Right lung (tissue), 5 donors: ENCODE data around the gene MME. TPM values are rescaled to one million over a fixed set of nuclear protein-coding genes. Genes with fewer than 3 reads are reported as not detected.

Source experiments
- DNase-seq, 2 donors: peaks; one replicate each; pipeline ENCODE4 v3.0.0-alpha.2; 2013
- polyA plus RNA-seq, 5 donors: library from polyadenylated mRNA; unstranded; fragments of 120-200 nt; gene quantifications; one replicate each; pipeline versions ENCODE4 v1.2.1 to v1.2.3, GENCODE V29; 2013; ENCODE audit warnings: inconsistent platforms in 1 of 5, low replicate concordance in 1 of 5; ENCODE audit not compliant: insufficient read length in 5 of 5, insufficient read depth in 1 of 5

The MME gene
- polyA plus RNA-seq, 5 donors, result 13.9 to 44.3 (median 33.1) TPM

DNA sequence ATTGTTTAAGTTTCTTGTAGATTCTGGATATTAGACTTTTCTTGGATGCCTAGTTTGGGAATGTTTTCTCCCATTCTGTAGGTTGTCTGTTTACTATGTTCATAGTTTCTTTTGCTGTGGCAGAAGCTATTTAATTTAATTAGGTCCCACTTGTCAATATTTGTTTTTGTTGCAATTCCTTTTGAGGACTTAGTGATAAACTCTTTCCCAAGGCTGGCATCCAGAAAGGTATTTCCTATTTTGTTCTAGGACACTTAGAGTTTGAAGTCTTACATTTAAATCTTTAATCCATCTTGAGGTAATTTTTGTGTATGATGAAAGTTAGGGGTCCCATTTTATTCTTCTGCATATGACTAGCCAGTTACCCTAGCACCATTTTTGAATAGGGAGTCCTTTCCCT lies 54.9 kb downstream of the MME start:
- no peak for DNase-seq

DNA sequence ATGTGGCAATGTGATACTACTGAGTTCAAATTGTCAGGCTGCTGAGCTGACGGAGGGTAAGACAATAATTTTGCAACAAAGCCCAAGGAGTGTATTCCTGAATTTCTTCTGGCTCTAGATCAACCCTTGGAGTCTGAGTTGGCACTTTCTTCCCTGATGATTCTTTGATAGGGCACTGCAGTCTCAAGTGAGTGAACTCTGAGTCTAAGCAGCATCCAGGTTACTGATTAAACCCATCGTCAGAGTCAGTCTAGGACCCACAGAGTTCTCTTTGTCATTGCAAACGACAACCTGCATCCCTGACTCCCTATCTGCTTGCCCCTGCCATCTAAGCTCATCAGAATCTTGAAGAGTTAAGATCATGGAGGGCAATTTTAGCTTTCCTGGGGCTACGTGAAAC lies 58.6 kb downstream of the MME start:
- DNase-seq, result no peak

DNA sequence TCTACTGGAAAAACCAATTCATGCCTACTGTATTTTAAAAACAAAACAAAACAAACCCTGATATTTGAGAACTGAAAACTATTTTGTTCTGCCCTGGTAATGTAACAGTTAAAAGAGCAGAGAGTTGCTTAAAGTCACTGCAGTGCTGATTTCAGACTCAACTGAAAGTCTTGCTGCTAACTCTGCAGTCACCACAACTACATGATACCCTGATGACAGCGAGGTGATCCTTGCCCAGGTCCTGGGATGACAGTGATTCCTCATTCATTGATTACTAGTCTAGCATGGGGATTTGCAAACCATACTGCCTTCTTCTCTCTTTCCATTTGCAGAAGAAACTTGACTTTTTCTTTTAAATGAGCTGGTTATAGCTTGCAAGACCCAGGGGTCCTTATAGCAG lies 67.5 kb downstream of the MME start:
- DNase-seq, result no peak

DNA sequence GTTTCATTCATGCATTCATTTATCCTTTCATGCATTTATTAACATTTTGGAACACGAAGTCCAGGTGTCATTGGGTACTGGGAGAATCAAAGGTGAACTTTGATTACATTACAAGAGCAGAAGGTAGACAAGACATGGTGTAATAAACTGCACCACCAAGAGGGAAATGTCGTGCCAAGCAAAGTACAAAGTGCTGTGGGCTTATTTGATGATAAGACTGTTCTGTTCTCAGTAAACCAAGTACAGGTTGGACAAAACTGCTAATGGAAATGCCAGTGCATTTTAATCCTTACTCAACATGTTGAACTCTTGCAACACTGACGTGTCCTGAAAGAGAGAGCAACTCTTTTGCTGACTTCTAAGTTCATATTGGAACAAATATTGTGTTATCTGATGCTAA lies 69.4 kb downstream of the MME start:
- DNase-seq, result peak in 1 of 2 donors; percentile 6

DNA sequence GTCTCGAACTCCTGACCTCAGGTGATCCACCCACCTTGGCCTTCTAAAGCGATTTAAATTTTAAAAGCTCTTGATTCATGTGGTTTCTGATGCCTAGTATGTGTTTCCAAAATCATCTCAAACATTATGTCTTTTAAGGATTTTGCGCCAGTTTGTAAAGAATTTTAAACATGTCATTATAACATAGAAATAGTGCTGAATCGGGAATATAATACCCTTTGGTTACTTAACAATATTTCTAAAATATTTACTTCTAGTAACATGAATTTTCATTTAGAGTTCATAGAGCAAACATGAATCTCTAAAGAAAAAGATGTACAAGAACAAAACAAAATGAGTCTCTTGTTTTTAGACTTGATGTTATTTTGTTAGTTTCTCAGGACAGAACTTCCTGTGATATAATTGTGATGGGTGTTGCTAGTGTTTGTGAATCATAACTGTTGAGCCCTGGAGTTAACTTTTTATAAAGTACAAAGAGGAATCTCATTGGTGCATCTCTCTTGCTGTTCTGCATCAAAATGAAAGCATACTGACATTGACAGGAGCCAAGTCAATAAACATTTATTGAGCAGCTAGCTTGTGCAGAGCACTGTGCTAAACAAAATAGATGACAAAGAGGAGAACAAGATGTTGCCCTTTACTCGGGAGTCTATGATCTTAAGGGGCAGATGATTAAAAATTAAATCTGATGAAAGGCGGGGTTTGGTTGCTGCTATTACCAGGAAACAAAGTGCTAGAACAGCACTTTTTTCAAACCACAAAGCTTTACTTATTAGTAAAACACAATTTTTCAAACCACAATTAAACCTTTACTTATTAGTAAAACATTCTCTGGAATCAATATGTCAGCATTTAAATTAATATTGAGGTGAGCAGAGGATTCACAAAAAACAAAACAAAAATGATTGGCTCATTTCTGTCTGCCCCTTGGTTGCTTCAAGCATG lies 73.4 kb downstream of the MME start:
- DNase-seq, result no peak

DNA sequence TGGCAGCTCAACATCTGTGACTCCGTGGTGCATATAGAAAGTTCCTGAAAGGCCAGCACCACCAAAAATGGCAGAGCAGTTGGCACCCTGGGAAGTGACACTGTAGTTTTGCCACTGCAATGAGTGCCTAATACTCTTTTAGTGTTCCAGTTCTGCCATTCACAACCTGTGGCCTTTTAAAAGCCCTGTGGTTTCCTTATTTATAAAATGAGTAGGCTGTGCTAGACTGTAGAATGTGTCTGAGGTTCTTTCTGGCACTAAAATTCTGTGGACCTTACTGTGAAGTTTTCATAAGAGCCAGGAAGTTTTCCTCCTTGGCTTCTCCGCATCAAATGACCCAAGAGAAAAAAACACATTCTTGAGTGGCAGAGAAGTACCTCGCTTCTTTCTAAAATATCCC lies 74.1 kb downstream of the MME start:
- no peak for DNase-seq

DNA sequence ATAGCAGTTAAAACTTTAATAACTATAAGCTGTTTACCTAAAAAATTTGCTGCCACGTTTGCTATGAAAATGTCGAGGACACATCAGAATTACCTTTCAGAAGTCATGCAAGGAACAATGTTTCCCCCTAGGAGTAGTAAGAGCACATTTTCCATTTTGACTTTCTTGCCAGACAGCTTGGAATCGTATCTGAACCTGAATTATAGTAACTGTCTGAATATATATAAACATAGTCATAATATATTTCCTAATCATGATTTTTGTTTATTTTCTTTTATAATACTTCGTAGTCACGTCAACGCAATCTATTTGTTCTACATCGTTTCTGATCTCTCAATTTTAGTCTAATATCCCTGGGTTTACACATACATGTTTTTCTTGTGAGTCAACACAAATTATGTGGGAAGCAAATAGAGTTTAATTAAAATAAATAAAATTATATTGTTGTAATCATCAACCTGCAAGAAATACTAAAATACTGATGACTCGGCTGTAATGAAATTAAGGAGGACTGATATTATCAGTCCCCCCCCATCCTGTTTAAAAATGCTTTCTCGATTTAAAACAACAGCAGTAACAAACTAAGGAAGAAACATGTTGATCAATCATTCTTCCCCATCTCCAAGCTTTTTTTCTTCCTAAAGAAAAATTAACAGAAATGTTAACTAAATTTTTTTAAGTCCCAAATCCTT lies 78.4 kb downstream of the MME start:
- DNase-seq, result peak in 1 of 2 donors; percentile 4

DNA sequence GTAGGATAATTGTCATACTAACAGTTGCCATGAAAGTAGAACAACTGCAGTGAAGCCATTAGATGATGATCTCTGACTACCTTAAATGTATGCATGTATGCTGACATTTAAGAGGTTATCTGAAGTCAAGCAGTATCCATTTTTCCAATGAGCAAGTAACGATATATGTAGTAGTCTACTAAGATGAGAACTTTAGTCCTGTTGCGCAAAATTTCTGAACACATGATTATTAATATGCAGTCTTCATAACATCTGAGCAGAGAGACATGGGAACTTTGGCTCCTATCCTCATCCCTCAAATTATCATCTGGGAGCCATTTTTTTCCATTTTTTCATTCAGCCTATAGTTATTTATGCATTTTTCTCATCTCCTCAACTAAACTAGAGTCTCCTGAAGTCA lies 79.2 kb downstream of the MME start:
- no peak for DNase-seq

DNA sequence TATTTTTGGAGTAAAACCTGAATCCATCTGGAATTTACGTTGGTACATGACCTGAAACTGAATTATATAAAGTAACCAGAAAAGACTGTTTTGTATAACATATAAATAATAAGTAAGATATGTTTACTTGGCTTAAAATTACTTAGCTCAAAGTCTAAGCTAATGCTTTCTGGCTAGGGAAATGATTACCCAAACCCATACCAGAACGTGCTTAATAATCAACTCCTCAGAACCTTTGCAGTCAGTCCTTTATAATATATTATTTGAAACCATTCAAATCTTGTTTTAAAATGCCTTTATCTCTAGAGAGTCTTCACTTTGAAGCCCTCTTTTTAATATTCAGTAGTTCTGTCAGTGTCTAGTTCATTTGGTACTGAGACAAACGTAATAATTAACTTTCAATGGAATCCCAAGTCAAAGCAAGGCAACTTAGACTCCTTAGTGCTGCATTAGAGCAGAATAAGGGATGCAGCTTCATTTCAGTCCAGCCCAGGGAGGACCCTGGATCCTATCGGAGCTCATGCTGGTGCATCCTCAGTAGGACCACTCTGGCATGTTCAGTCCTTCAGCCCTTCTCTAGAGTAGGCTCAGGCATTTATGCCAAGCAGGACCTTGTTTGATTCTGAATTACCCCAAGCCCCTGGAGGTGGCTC lies 81.6 kb downstream of the MME start:
- no peak for DNase-seq

DNA sequence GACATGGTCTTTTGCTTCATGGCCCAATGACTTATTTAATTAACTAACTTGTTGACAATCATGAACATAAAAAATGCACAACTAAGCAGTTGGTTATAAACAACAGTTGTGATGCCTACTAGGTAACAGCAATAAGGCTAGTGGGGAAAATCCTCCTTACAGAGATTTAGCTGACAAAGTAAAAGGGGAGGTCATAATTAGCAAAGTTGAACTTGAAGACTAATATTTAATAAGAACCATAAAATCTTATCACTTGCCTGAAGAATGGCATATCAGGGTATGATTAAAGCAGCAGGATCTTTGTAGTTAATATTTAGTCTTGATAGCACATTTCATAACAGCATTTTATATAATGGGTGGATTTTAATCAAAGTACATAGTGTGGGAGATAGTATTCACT lies 84.2 kb downstream of the MME start:
- DNase-seq, result no peak

DNA sequence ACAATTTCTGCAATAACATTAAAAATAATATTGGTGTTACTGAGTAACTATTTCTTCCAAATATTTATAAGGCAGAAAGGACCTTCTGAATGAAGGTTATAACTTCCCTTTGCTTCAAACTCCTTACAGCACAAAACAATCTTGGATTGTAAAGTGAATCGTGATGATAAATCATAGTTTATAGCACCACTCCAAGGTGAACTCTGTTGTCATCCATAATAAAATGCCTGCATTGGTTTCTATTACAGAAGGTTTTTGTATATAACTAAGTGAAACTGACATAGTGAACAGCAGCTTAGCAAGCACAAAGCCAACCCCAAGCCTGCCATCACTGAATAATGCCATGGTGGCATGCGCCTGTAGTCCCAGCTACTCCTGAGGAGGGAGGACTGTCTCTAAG lies 86.3 kb downstream of the MME start:
- no peak for DNase-seq

DNA sequence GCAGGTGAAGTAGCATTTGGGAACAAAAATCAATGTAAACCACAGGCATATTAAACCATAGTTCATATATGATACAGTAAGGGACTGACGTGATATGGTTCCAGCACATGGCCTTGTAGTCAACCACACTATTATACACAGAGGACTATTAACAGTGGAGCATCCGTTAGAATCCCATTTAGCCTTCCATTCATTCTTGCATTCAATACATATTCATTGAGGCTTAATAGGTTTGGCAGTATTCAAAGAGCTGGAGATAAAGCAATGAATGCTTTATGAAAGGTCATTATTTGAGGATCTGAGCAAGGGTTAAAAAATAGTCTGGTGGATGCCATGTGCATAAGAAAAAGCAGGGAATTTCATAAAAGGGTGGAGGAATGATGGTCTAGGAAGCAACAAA lies 89.1 kb downstream of the MME start:
- DNase-seq, result no peak

DNA sequence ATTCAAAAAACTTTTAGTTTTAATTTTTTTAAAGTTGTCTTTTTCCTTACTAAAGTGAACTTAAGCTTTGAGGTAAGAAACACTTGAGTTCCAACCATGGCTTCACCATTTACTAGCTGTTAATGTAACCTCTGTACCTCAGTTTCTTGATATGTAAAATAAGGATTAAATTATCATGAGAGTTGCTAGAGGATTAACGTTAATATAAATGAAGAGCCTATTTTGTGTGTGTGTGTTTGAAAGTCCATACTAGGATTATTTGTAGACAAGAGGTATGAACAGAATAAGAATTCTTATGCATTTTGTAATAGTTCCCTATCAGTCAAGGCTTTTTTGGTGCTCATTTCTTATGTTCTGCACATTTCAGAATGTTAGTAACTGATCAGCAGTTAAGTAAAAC lies 93.7 kb downstream of the MME start:
- DNase-seq, result no peak

DNA sequence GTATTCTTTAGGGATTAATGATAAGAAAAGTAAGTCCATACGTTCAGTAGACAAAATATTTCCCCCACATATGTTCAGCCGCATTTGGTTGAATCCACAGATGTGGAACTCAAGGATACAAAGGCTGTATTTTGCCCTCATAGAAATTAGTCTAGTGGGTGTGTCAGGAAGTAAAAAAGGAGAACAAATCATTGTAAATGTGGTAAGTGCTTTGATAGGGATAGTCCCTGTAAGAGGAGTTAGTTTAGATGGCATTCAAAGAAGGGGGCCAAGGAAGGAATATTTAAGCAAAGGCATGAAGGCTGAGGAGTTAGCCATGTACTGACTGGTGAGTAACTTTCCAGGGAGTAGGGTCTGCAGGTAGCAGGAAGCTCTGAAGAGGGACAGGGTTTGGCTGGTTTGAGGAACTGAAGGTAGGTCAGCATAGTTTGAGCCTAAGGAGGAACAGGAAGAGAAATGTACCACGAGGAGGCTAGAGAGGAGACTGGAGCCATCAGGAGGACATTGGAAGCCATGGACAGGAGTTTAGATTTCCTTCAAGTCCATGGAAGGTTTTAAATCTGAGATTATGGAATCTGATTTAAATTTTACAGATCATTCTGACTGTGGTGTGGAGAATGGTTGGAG lies 98.8 kb downstream of the MME start:
- no peak for DNase-seq

DNA sequence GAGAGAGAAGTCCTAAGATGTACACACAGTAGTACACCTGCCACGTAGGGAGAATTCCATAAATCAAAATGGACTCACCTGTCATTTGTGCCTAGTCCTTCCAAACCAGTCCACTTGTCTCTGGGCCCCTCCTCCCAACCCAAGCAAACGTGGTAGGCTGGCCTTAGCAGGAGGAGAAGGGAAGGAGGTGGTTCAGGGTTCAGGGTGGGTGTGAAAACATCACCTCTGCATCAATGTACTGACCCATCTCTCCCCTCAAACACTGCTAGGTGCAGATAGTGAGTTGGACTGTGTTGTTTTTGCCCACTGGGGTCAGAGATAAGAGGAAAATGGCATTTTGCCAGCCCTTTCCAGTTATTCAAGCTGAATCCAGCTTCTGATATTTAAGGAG lies 99.3 kb downstream of the MME start:
- DNase-seq, result no peak

DNA sequence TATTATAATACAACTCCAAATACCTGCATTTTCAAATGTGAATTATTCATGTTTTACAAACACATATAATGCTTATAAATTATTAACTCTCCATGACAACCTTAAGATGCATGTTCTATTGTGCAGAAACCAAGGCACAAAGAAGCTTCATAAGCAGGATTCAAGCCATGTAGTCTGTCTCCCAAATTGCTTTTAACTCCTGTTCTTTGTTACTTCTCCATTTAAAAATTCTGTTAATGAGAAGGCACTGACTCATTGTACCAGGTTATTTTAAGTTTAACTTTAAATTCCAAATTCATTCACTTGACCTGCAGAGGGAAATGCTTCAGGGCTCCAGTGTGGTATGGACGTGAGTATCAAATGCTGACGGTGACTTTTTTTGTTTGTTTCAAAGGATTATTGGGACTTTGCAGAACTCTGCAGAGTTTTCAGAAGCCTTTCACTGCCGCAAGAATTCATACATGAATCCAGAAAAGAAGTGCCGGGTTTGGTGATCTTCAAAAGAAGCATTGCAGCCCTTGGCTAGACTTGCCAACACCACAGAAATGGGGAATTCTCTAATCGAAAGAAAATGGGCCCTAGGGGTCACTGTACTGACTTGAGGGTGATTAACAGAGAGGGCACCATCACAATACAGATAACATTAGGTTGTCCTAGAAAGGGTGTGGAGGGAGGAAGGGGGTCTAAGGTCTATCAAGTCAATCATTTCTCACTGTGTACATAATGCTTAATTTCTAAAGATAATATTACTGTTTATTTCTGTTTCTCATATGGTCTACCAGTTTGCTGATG lies 100.0 kb downstream of the MME start:
- DNase-seq, result no peak

DNA sequence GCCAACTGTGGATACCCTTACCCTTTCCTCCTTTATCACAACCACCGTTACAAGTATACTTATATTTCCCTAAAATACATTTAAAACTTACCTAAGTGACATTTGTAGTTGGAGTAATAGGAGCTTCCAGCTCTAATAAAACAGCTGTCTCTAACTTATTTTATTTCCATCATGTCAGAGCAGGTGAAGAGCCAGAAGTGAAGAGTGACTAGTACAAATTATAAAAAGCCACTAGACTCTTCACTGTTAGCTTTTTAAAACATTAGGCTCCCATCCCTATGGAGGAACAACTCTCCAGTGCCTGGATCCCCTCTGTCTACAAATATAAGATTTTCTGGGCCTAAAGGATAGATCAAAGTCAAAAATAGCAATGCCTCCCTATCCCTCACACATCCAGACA lies 102.3 kb downstream of the MME start:
- no peak for DNase-seq

DNA sequence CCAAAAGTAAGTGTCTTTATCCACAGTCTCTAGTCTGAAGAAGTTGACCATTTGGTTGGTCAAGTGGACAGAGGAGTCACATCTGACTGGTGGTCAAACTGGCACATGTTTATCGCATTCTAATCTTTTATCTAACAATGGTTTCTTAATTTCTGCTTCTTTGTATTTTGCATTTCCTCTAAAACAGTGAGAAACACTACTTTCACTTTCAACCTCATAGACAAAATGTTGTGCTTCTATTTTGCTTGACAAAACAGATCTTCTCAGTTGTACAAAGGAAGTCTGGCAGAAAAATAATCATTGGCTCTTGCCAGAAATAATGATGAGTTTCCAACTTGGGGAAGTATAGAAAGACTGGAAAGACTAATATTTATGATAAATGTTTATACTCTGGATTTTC lies 103.9 kb downstream of the MME start:
- DNase-seq, result no peak

DNA sequence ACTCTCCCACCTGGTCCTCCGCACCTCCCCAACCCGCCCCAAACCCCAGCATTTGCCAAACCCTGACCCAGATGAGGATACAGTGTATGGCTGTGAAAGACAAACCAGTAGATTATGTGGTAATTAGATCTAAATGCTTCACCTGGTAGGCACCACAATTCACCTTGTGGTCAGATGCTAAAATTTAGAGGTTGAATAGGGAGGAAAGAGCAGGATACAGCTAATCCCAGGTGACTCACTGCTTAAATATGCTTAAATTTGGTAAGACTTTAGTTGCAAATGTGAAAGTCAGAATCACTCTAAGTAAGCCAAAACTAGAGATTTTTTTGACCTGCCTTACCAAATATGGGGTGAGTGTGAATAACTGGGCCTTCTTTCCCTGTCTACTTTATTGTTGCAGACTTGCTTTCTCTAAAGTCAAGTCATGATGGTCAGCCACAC lies 105.5 kb downstream of the MME start:
- no peak for DNase-seq

DNA sequence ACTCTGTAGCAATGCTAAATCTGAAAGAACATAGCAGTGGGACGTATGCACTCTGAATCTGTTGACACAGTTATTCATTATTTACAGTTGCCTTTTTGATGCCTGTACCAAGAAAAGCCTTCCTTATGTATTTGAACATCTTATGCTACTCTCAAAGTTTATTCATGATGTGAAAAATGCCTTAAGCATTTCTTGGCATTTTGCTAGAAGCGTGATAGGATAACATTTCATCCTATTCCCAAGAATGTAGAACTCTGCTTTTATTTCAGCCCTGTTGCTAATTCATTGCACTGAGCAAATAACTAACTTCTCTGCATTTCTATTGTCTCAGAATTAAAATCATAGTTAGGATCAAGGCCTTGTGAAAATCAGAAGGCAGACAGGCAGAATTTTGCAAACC lies 107.9 kb downstream of the MME start:
- DNase-seq, result no peak

DNA sequence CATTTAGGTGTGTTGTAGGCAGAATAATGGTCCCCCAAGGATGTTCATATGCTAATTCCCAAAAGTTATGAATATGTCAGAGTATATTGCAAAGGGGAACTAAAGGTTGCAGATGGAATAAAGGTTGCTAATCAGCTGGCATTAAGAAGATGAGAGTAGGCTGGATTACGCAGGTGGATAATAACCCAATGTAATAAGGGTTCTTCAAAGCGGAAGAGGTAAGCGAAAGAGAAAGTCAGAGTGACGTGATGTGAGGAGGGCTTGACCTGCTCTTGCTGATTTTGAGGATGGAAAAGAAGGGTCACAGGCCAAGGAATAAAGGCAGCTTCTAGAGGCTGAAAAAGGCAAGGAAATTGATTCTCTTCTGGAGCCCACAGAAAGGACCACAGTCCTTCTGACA lies 109.4 kb downstream of the MME start:
- no peak for DNase-seq
